Endothelial cell of umbilical vein (primary cell): ENCODE measurements around the gene KDM4C. TPM values are rescaled to one million over a fixed set of nuclear protein-coding genes. Genes with fewer than 3 reads are reported as not detected.

ENCODE experiments used
- BruUV-seq: library from RNA; stranded (reverse); fragments of 400-500 nt; replicated peaks from 2 replicates; lab custom pipeline; 2021; lab: Mats Ljungman, UMichigan
- CTCF ChIA-PET: fragments of 300-600, 350-600 bp; sonication (Branson Sonifier 250); formaldehyde crosslinking; loops from one replicate; lab custom pipeline; 2021; ENCODE audit warnings: antibody characterized with exemption, inconsistent platforms; lab: Charles Lee
- POLR2A ChIA-PET: fragments of 300-600, 350-600 bp; sonication (Branson Sonifier 250); formaldehyde crosslinking; loops from one replicate; lab custom pipeline; 2021; ENCODE audit warnings: antibody characterized with exemption, inconsistent platforms; lab: Charles Lee
- DNase-seq: peaks from one replicate; pipeline ENCODE4 v3.0.0-alpha.2; 2011; ENCODE audit warnings: low read depth, low spot score
- FAIRE-seq: peaks from 2 replicates; lab custom pipeline; 2011; peaks lifted over from hg19 to GRCh38; lab: Jason Lieb, UNC
- H2AFZ ChIP-seq: 2 replicates; pipeline ENCODE4 v1.6.0; 2012; ENCODE audit warnings: low read depth, low read length, control low read depth, inconsistent platforms
- H3K27ac ChIP-seq: 2 replicates; pipeline ENCODE4 v1.5.1; 2011; ENCODE audit warnings: low read depth, mild to moderate bottlenecking, control low read depth, low read length, moderate library complexity; ENCODE audit not compliant: insufficient read depth
- H3K27me3 ChIP-seq, 2 experiments: 2 replicates each; pipeline versions ENCODE4 v1.6.0 to v1.6.1; 2011; ENCODE audit warnings: low read length in 2 of 2, mixed read lengths in 1 of 2; ENCODE audit not compliant: control insufficient read depth in 2 of 2, insufficient read depth in 2 of 2
- H3K36me3 ChIP-seq, 2 experiments: 2 replicates in 1 of 2; 3 replicates in 1 of 2; pipeline ENCODE4 v1.5.1; 2011; ENCODE audit warnings: low read length in 2 of 2, mild to moderate bottlenecking in 1 of 2, moderate library complexity in 1 of 2; ENCODE audit not compliant: control insufficient read depth in 2 of 2, insufficient read depth in 2 of 2; ENCODE audit errors: extremely low read depth in 1 of 2
- H3K4me1 ChIP-seq: 3 replicates; pipeline ENCODE4 v1.5.1; 2011; ENCODE audit warnings: mild to moderate bottlenecking, low read length; ENCODE audit not compliant: control insufficient read depth, insufficient read depth; ENCODE audit errors: extremely low read depth
- H3K4me2 ChIP-seq: 2 replicates; pipeline ENCODE4 v1.6.1; 2011; ENCODE audit warnings: low read length, control low read depth, mixed read lengths; ENCODE audit not compliant: insufficient read depth
- H3K4me3 ChIP-seq, 3 experiments: fragments of 200-600 bp in 1 of 3; sonication (generic), shearing (Covaris generic) in 1 of 3; replicated peaks in 1 of 3; 2 replicates each; pipeline ENCODE4 v1.5.1; 2011 to 2016; ENCODE audit warnings: control low read depth in 3 of 3, low read length in 3 of 3, mild to moderate bottlenecking in 2 of 3, inconsistent platforms in 1 of 3, low read depth in 1 of 3, moderate library complexity in 1 of 3; ENCODE audit not compliant: insufficient read depth in 1 of 3
- H3K79me2 ChIP-seq: 2 replicates; pipeline ENCODE4 v1.6.0; 2012; ENCODE audit warnings: low read length, inconsistent platforms; ENCODE audit not compliant: control insufficient read depth, insufficient read depth
- H3K9ac ChIP-seq: replicated peaks from 2 replicates; pipeline ENCODE3; 2011; ENCODE audit warnings: low read length, control low read depth; ENCODE audit not compliant: insufficient read depth; ENCODE audit errors: extremely low read depth
- H3K9me1 ChIP-seq: replicated peaks from 3 replicates; pipeline ENCODE4 v1.6.0; 2011; ENCODE audit warnings: mild to moderate bottlenecking, low read length; ENCODE audit not compliant: control insufficient read depth, insufficient read depth; ENCODE audit errors: extremely low read depth
- H3K9me3 ChIP-seq: replicated peaks from 2 replicates; pipeline ENCODE4 v1.5.1; 2012; ENCODE audit warnings: low read length, inconsistent platforms; ENCODE audit not compliant: control insufficient read depth, insufficient read depth
- H4K20me1 ChIP-seq: replicated peaks from 2 replicates; pipeline ENCODE3; 2011; ENCODE audit warnings: mild to moderate bottlenecking, low read length; ENCODE audit not compliant: control insufficient read depth, insufficient read depth; ENCODE audit errors: extremely low read depth
- CTCF ChIP-seq, 2 donors: IDR thresholded peaks; 1 replicate in 1 of 2; 2 replicates in 1 of 2; pipeline ENCODE4 v1.5.1; 2011; ENCODE audit warnings: low read length in 2 of 2, mild to moderate bottlenecking in 2 of 2, moderate library complexity in 2 of 2, control low read depth in 1 of 2, inconsistent platforms in 1 of 2, low read depth in 1 of 2; ENCODE audit not compliant: insufficient read depth in 1 of 2; ENCODE audit errors: extremely low read depth in 1 of 2
- EZH2 ChIP-seq: IDR thresholded peaks from 2 replicates; pipeline ENCODE4 v1.6.1; 2012; ENCODE audit warnings: borderline replicate concordance, low read depth, mild to moderate bottlenecking, moderate library complexity, low read length, inconsistent platforms; ENCODE audit not compliant: severe bottlenecking
- FOS ChIP-seq: IDR thresholded peaks from 2 replicates; pipeline ENCODE4 v1.6.1; 2011; ENCODE audit warnings: mild to moderate bottlenecking, low read length, moderate library complexity, borderline replicate concordance; ENCODE audit not compliant: insufficient read depth
- JUN ChIP-seq: IDR thresholded peaks from 2 replicates; pipeline ENCODE4 v1.6.1; 2011; ENCODE audit warnings: borderline replicate concordance, low read depth; ENCODE audit not compliant: insufficient read length, insufficient read depth
- MAX ChIP-seq: IDR thresholded peaks from 2 replicates; pipeline ENCODE4 v1.6.1; 2011; ENCODE audit not compliant: insufficient read depth, insufficient read length
- MYC ChIP-seq: IDR thresholded peaks from one replicate; pipeline ENCODE4 v1.6.1; 2011; ENCODE audit warnings: mild to moderate bottlenecking, low read depth, low read length
- POLR2A ChIP-seq: IDR thresholded peaks from 2 replicates; pipeline ENCODE4 v1.6.1; 2012; ENCODE audit warnings: low read depth, mild to moderate bottlenecking, control low read depth, low read length
- dilution Hi-C: fragments of 300-500 bp; cut with MboI; formaldehyde crosslinking; loops from one replicate; pipeline ENCODE4 v1.15.0; 2019; ENCODE audit warnings: low sequenced_read_pairs; ENCODE audit not compliant: extremely low pct_ligation_motif_present
- intact Hi-C: fragments of 100-400 bp; cut with micrococcal nuclease; formaldehyde crosslinking; loops from one replicate; pipeline ENCODE4 v1.10.0; 2022
- polyA plus RNA-seq, 4 experiments: library from polyadenylated mRNA; depleted of rRNA in 3 of 4; stranded (reverse) in 3 of 4; unstranded in 1 of 4; fragments of >200 nt; gene quantifications; 2 replicates each; pipeline versions ENCODE4 v1.2.1 to v1.2.3, GENCODE V29; 2011 to 2012; ENCODE audit warnings: missing spikeins in 1 of 4
- total RNA-seq: library from RNA; stranded (reverse); gene quantifications from 2 replicates; pipeline ENCODE4 v1.2.3, GENCODE V29; 2021

KDM4C gene
- total and polyA plus RNA-seq, 2 donors (not counting 3 experiments of a cell fraction or from before 2014, with no cell fraction given), result 5.4 to 15.0 TPM

GRCh38 chr9:6852243-6852963, 94.6 kb downstream of the KDM4C start:
- DNase-seq, result peak; percentile 14
- H3K4me1 ChIP-seq, result no peaks in the 10 kb centered on the region
- BruUV-seq, result no TSS peak

GRCh38 chr9:6855860-6856259, 98.1 kb downstream of the KDM4C start:
- H3K9me1 ChIP-seq, result no peaks in the 10 kb centered on the region
- no peaks in the 10 kb centered on the region for H3K79me2 ChIP-seq
- no peaks in the 10 kb centered on the region for H3K27me3 ChIP-seq
- DNase-seq (no peak), FAIRE-seq (no peak)
- dilution Hi-C loops (no loop called here), intact Hi-C loops (no loop called here)
- TF ChIP-seq CTCF (IDR thresholded peaks at IDR 0.05; ENCODE audit: extremely low read depth in 1 of 2, insufficient read depth in 1 of 2, low read depth in 1 of 2, low read length in 2 of 2), result no peak
- TF ChIP-seq JUN, result no peak
- no peak for TF ChIP-seq EZH2
- no peak for TF ChIP-seq POLR2A
- no peaks in the 10 kb centered on the region for H3K4me1 ChIP-seq
- H4K20me1 ChIP-seq, result no peaks in the 10 kb centered on the region
- no peak overlapping the region for H3K4me3 ChIP-seq
- H3K4me2 ChIP-seq, result no peak overlapping the region
- ChIA-PET POLR2A (no interaction called here), CTCF (no interaction called here)
- H2AFZ ChIP-seq, result no peak overlapping the region
- no TSS peak for BruUV-seq
- no peak overlapping the region for H3K27ac ChIP-seq
- H3K36me3 ChIP-seq, result no peaks in the 10 kb centered on the region
- no peaks in the 10 kb centered on the region for H3K9me3 ChIP-seq
- H3K9ac ChIP-seq, result no peak overlapping the region

More at GRCh38 chr9:6852243-6852963, 94.6 kb downstream of the KDM4C start:
- POLR2A ChIA-PET, result no interaction called here
- TF ChIP-seq JUN (peak; percentile 8), MAX (no peak), FOS (peak; percentile 31), MYC (no peak)
- peak; percentile 42 for FAIRE-seq
- H3K9ac ChIP-seq, result no peak overlapping the region
- no peaks in the 10 kb centered on the region for H3K9me1 ChIP-seq
- CTCF ChIA-PET, result interaction anchor here (1.0 kb wide), 2 partner anchors 21 to 25 kb away, joined by 3 to 4 read pairs; no protein-coding TSS in a partner anchor
- dilution Hi-C loops, result no loop called here
- no peak overlapping the region for H3K27ac ChIP-seq
- H3K79me2 ChIP-seq, result no peaks in the 10 kb centered on the region
- no peaks in the 10 kb centered on the region for H4K20me1 ChIP-seq
- no peak overlapping the region for H3K4me2 ChIP-seq
- H3K27me3 ChIP-seq, result no peaks in the 10 kb centered on the region
- H3K36me3 ChIP-seq, result no peaks in the 10 kb centered on the region
- intact Hi-C loops, result no loop called here
- no peaks in the 10 kb centered on the region for H3K9me3 ChIP-seq
- no peak overlapping the region for H2AFZ ChIP-seq
- H3K4me3 ChIP-seq, result no peak overlapping the region
